ENCODE data around the gene SPRYD3. TPM values are rescaled to one million over a fixed set of nuclear protein-coding genes. Genes with fewer than 3 reads are reported as not detected.
A peak's percentile ranks its signal among the peaks of the same experiment; 100 is the strongest.

Gene SPRYD3
- total RNA-seq, 1 donor: 26.8 TPM

GRCh38 chr12:53077030-53077429 is 2.2 kb downstream of the SPRYD3 start:
- Histone ChIP-seq H3K4me2 (ENCODE audit: insufficient read depth, low read length) (no peak overlapping the region), H3K27ac (ENCODE audit: low read depth, low read length) (no peak overlapping the region), H3K9me3 (ENCODE audit: low read depth, low read length) (no peaks in the 10 kb centered on the region), H3K4me1 (ENCODE audit: insufficient read depth, low read length) (peaks cover 30% of the 10 kb centered on the region), H4K20me1 (ENCODE audit: insufficient read depth, low read length) (no peaks in the 10 kb centered on the region), H3K27me3 (ENCODE audit: insufficient read depth, low read length) (no peaks in the 10 kb centered on the region), H3K79me2 (ENCODE audit: insufficient read depth, low read length) (peaks cover 43% of the 10 kb centered on the region), H2AFZ (ENCODE audit: low read length) (no peak overlapping the region), H3K36me3 (ENCODE audit: insufficient read depth, low read length) (peaks cover 46% of the 10 kb centered on the region), H3K4me3 (ENCODE audit: insufficient read depth, low read length) (no peak overlapping the region)
- DNase-seq (ENCODE audit: insufficient read length, low spot score, missing footprints): no peak
- TF ChIP-seq CTCF (IDR thresholded peaks at IDR 0.05; ENCODE audit: extremely low read depth, low read depth, low read length): no peak

GRCh38 chr12:53076461-53076860 is 2.7 kb downstream of the SPRYD3 start:
- Histone ChIP-seq H3K79me2 (ENCODE audit: insufficient read depth, low read length) (peaks cover 43% of the 10 kb centered on the region), H3K4me3 (ENCODE audit: insufficient read depth, low read length) (no peak overlapping the region), H2AFZ (ENCODE audit: low read length) (no peak overlapping the region), H3K4me1 (ENCODE audit: insufficient read depth, low read length) (peaks cover 35% of the 10 kb centered on the region), H3K36me3 (ENCODE audit: insufficient read depth, low read length) (peaks cover 46% of the 10 kb centered on the region), H3K9me3 (ENCODE audit: low read depth, low read length) (no peaks in the 10 kb centered on the region), H3K27me3 (ENCODE audit: insufficient read depth, low read length) (no peaks in the 10 kb centered on the region), H3K4me2 (ENCODE audit: insufficient read depth, low read length) (no peak overlapping the region), H3K27ac (ENCODE audit: low read depth, low read length) (peak overlapping the region; percentile 29), H4K20me1 (ENCODE audit: insufficient read depth, low read length) (no peaks in the 10 kb centered on the region)
- DNase-seq (ENCODE audit: insufficient read length, low spot score, missing footprints): no peak
- TF ChIP-seq CTCF (IDR thresholded peaks at IDR 0.05; ENCODE audit: extremely low read depth, low read depth, low read length): no peak

- Histone ChIP-seq H3K27ac (ENCODE audit: low read depth, low read length) (no peak overlapping the region), H4K20me1 (ENCODE audit: insufficient read depth, low read length) (peaks cover 3% of the 10 kb centered on the region), H3K36me3 (ENCODE audit: insufficient read depth, low read length) (peaks cover 57% of the 10 kb centered on the region), H3K79me2 (ENCODE audit: insufficient read depth, low read length) (peaks cover 58% of the 10 kb centered on the region), H3K4me1 (ENCODE audit: insufficient read depth, low read length) (peaks cover 31% of the 10 kb centered on the region), H3K4me3 (ENCODE audit: insufficient read depth, low read length) (no peak overlapping the region), H3K4me2 (ENCODE audit: insufficient read depth, low read length) (no peak overlapping the region), H3K27me3 (ENCODE audit: insufficient read depth, low read length) (no peaks in the 10 kb centered on the region), H3K9me3 (ENCODE audit: low read depth, low read length) (no peaks in the 10 kb centered on the region), H2AFZ (ENCODE audit: low read length) (no peak overlapping the region)
- no peak for TF ChIP-seq CTCF (IDR thresholded peaks at IDR 0.05; ENCODE audit: extremely low read depth, low read depth, low read length)
- DNase-seq (ENCODE audit: insufficient read length, low spot score, missing footprints): no peak
Observed at GRCh38 chr12:53074999-53075370, 4.2 kb downstream of the SPRYD3 start.

- Histone ChIP-seq H3K27me3 (ENCODE audit: insufficient read depth, low read length) (no peaks in the 10 kb centered on the region), H3K79me2 (ENCODE audit: insufficient read depth, low read length) (peaks cover 62% of the 10 kb centered on the region), H3K4me2 (ENCODE audit: insufficient read depth, low read length) (no peak overlapping the region), H4K20me1 (ENCODE audit: insufficient read depth, low read length) (peaks cover 3% of the 10 kb centered on the region), H3K27ac (ENCODE audit: low read depth, low read length) (no peak overlapping the region), H3K4me1 (ENCODE audit: insufficient read depth, low read length) (peaks cover 26% of the 10 kb centered on the region), H3K9me3 (ENCODE audit: low read depth, low read length) (no peaks in the 10 kb centered on the region), H3K4me3 (ENCODE audit: insufficient read depth, low read length) (no peak overlapping the region), H3K36me3 (ENCODE audit: insufficient read depth, low read length) (peaks cover 58% of the 10 kb centered on the region), H2AFZ (ENCODE audit: low read length) (no peak overlapping the region)
- peak; percentile 52 for DNase-seq (ENCODE audit: insufficient read length, low spot score, missing footprints)
- no peak for TF ChIP-seq CTCF (IDR thresholded peaks at IDR 0.05; ENCODE audit: extremely low read depth, low read depth, low read length)
Observed at GRCh38 chr12:53074283-53074998, 4.7 kb downstream of the SPRYD3 start.

All from osteoblast (primary cell).